HG03342 (cell line): ENCODE data around the gene ALG8.
"Not testable (repeated sequence)": the region's sequence is repeated elsewhere in the genome, so short reads cannot be mapped to it uniquely, and the experiment has no call there.

Experiments
- ATAC-seq: cut with Tn5 transposase; IDR thresholded peaks from one replicate; pipeline ENCODE4 v1.9.1; 2021; ENCODE audit warnings: mild to moderate bottlenecking, moderate library complexity; ENCODE audit not compliant: unreplicated experiment

Gene ALG8

DNA sequence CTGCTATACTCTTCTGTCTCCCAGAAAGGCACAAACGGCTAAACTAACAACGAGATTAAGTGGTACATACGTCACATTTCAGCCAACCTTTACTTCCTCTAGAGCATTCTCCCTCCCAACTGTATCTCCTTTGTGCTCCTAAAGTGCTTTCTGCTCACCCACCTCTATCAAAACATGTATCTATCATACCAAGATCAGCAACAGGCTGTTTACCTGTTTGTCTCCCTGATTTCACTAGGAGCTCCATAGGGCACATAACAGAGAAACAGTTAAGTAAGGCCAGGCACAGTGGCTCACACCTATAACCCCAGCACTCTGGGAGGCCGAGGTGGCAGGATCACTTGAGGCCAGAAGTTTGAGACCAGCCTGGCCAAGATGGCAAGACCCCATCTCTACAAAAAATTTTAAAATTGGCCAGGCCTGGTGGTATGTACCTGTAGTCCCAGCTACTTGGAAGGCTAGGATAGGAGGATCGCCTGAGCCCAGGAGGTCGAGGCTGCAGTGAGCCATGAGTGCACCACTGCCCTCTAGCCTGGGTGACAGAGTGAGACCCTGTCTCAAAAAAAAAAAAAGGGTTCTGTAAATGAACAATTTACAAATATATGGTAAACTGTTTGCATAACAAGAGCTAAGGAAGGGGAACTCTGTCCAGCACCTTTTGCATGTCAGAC, 62.6 kb downstream of the ALG8 start:
- no peak for ATAC-seq

DNA sequence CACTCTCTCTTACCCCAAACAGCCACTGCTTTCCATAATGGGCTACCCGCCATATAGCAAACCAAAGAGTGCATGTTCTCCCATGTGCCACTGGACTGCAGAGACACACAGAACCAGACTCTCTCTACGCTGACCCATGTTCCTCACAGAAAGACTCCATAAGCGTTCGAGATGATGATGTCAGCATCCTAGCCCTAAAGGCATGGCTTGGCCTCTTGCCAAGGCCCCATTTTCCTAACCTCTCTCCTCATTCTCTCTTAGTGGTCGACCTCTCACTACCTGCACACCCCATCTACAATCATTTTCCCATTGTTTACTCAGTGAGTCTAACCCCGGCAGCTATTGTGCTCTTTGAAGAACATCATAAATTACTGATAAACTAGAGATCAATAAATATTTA, 64.7 kb downstream of the ALG8 start:
- ATAC-seq: no peak

DNA sequence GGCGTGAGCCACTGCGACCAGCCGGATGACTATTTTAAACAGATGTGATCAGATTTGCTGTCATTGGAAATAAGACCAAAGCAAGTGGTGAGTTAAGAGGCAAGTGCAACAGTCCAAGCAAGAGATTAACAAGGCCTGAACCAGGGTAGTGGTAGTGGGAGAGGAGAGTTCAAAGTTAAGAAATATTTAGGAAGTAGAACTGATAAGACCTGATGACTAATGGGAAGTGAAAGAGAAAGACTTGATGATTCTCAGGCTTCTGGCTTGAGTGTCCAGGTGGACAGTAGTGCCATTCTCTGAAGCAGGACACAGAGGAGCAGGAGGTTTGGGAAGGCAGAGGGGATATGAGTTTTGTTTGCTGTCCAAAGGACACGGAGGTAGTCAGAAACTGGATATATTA, 67.0 kb downstream of the ALG8 start:
- no peak for ATAC-seq

GRCh38 chr11:78071717-78072116, 67.7 kb downstream of the ALG8 start:
- no peak for ATAC-seq

- no peak for ATAC-seq
Measured at GRCh38 chr11:78070621-78071020, 68.8 kb downstream of the ALG8 start.

GRCh38 chr11:78069465-78069864, 70.0 kb downstream of the ALG8 start:
- no peak for ATAC-seq

GRCh38 chr11:78067704-78068103, 71.7 kb downstream of the ALG8 start:
- no peak for ATAC-seq

DNA sequence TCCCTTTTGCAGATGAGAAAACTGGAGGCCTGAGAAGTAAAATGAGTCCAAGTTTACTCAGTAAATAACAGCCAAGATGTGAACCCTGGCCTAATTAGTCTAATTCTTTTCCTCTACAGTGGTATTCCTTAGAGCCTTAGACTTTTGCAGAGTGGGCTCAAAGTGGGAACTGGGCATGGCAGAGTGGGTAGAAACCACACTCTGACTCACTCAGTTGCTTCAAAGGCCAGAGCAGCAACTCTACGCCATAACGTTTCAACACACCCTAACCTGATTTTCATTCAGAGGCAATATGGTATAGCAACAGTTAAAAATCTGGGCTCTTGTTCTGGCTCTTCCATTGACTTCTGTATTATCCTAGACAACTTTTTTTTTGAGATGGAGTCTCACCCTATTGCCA, 73.0 kb downstream of the ALG8 start:
- no peak for ATAC-seq

GRCh38 chr11:78065203-78065602, 74.2 kb downstream of the ALG8 start:
- no peak for ATAC-seq

GRCh38 chr11:78063440-78064181, 75.8 kb downstream of the ALG8 start, which contains the start of gene THRSP:
Gene THRSP, plus strand, starts transcription at chr11:78063861. Its CDS starts 21 bp downstream, at chr11:78063882.
- ATAC-seq: no peak

GRCh38 chr11:78062671-78063070, 76.8 kb downstream of the ALG8 start:
- ATAC-seq: no peak

DNA sequence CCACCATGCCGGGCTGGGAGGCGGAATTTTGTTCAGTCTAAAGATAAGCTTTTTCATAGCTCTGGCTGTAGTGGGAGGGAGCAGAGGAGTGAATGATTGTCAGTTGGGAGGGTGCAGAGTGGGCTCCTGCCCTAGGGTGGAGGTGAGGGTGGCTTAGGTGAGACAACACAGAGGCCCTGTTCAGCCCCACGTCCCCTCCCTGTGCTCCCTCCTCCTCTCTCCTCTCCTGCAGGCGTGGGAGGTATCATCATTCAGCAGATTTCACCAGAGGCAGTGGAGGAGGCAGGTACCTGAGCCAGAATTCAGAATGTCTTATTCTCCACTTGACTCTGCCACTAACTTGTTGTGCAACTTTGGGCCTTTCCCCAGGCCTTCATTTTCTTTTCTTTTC, 77.5 kb downstream of the ALG8 start:
- no peak for ATAC-seq

DNA sequence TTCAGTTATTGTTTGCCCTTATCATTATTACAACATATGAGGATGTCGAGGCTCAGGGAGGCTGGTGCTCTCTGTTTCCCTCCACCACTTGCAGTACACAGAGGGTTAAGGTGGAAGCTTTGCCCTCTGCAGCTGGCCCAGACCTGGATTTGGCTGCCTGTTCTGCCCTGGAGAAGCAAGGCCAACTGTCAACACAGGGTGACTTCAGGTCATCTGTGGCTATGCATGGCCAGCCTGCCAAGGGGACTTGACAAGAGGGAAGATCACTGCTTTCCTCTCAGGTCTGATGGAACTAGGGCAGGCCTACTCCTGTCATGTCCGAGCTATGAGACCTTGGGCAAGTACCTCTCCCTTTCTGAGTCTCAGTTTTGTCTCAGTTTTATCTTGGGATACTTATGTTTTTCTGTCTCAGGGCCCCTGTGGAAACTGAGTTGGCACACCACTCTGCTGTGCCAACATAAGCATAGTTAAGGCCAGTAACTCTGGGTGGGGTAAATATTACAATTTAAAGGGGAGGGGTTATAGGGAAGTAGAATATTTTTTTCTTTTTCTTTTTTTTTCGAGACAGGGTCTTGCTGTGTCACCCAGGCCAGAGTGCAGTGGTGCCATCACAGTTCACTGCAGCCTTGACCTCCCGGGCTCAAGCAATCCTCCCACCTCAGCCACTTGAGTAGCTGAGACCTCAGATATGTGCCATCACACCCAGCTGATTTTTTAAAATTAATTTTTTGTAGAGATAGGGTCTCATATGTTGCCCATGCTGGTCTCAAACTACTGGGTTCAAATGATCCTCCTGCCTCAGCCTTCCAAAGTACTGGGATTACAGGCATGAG, 78.1 kb downstream of the ALG8 start:
- ATAC-seq: no peak

DNA sequence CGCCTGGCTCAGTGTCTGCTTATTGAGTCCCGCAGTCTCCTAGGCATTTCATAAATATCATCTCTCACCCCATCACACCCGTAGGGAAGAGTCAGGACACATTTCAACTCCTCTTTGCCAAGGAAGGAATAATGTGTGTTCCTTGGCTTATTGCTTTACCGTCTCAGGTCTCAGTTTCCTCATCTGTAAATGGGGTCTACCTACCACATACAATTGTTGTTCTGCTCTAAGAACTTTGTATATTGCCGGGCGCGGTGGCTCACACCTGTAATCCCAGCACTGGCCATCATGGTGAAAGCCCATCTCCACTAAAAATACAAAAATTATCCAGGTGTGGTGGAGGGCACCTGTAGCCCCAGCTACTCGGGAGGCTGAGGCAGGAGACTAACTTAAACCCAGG, 78.9 kb downstream of the ALG8 start:
- no peak for ATAC-seq

- not testable (repeated sequence) for ATAC-seq
Measured at GRCh38 chr11:78059749-78060328, 79.6 kb downstream of the ALG8 start.

GRCh38 chr11:78057462-78058055, 81.9 kb downstream of the ALG8 start:
- ATAC-seq: no peak

- ATAC-seq: no peak
Measured at GRCh38 chr11:78056093-78056492, 83.3 kb downstream of the ALG8 start.

GRCh38 chr11:78054971-78055370, 84.5 kb downstream of the ALG8 start:
- ATAC-seq: no peak

GRCh38 chr11:78050964-78051831, 88.2 kb downstream of the ALG8 start:
- ATAC-seq: no peak
